HFF-Myc (cell line): Measurements from ENCODE around the gene KRI1.
"Not testable (repeated sequence)": the region's sequence is repeated elsewhere in the genome, so short reads cannot be mapped to it uniquely, and the experiment has no call there.

ENCODE experiments used
- DNase-seq: peaks from one replicate; pipeline ENCODE4 v3.0.0-alpha.2; 2011; ENCODE audit warnings: low read depth; ENCODE audit errors: extremely low read depth
- H3K4me3 ChIP-seq: replicated peaks from 2 replicates; pipeline ENCODE4 v1.5.1; 2011; ENCODE audit warnings: low read depth, mild to moderate bottlenecking, control low read depth, low read length
- TF ChIP-seq, protein P1 (sequence below): IDR thresholded peaks from 2 replicates; pipeline ENCODE4 v1.5.1; 2012; ENCODE audit warnings: mild to moderate bottlenecking, low read depth, low read length, control low read depth; ENCODE audit errors: missing control alignments

The KRI1 gene

DNA sequence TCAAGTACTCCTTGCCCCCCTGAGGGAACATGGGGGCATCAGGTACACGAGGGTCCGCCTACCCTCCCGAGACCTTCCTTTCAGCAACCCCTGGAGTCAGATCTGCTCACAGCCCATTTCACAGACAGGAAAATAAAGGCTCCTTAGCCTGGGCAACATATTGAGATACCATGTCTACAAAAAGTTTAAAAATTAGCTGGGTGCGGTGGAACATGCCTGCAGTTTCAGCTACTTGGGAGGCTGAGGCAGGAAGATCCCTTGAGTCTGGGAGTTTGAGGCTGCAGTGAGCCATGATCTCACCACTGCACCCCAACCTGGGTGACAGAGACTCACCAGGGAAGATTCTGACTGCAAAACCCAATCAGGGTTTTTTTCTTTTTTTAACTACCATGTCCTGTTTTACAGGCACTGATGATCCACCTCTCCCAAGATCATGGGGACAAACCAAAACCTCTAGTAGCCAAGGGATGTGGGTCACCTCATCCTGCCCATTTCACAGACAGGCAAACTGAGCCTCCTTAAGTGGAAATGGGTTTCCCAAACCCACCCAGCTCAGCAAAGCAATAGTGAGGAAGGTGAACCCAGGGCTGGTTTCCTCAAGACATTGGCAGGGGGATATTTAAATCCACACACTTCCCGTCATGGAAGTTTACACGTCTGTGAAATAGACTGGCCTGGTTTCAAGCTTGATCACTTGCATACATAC is 9.4 kb upstream of the KRI1 start:
- no peak for DNase-seq
- TF ChIP-seq, protein P1, sequence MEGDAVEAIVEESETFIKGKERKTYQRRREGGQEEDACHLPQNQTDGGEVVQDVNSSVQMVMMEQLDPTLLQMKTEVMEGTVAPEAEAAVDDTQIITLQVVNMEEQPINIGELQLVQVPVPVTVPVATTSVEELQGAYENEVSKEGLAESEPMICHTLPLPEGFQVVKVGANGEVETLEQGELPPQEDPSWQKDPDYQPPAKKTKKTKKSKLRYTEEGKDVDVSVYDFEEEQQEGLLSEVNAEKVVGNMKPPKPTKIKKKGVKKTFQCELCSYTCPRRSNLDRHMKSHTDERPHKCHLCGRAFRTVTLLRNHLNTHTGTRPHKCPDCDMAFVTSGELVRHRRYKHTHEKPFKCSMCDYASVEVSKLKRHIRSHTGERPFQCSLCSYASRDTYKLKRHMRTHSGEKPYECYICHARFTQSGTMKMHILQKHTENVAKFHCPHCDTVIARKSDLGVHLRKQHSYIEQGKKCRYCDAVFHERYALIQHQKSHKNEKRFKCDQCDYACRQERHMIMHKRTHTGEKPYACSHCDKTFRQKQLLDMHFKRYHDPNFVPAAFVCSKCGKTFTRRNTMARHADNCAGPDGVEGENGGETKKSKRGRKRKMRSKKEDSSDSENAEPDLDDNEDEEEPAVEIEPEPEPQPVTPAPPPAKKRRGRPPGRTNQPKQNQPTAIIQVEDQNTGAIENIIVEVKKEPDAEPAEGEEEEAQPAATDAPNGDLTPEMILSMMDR: no peak
- H3K4me3 ChIP-seq: no peak overlapping the region

DNA sequence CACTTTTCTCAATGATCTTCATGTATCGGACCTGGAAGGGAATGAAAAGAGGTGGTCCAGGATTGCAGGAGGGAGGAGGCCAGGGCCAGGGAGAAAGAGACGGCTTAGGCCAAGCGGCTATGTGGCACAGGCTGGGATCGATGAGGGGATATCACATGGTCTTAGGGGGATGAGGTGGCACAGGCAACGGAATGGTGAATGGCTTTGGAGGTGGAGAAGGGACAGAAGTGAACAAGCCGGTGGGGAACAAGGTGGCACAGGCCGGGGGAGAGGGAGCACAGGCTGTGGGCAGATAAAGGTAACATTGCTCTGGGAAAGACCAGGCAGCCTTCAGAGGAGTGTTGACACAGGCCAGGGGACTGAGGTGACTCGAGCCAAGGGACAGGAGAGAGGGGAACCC is 8.7 kb upstream of the KRI1 start:
- TF ChIP-seq, protein P1: no peak
- H3K4me3 ChIP-seq: no peak overlapping the region
- DNase-seq: no peak

DNA sequence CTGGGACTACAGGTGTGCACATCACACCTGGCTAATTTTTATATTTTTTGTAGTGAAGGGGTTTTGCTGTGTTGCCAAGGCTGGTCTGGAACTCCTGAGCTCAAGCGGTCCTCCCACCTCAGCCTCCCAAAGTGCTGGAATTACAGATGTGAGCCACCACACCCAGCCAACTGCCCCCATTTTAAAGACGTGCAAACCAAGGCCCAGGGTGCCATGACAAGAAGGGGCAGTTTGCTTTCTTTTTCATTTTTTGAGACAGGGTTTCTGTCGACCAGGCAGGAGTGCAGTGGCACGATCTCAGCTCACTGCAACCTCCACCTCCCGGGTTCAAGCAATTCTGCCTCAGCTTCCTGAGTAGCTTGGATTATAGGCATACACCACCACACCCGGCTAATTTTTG is 8.0 kb upstream of the KRI1 start:
- H3K4me3 ChIP-seq, DNase-seq: not testable (repeated sequence)

DNA sequence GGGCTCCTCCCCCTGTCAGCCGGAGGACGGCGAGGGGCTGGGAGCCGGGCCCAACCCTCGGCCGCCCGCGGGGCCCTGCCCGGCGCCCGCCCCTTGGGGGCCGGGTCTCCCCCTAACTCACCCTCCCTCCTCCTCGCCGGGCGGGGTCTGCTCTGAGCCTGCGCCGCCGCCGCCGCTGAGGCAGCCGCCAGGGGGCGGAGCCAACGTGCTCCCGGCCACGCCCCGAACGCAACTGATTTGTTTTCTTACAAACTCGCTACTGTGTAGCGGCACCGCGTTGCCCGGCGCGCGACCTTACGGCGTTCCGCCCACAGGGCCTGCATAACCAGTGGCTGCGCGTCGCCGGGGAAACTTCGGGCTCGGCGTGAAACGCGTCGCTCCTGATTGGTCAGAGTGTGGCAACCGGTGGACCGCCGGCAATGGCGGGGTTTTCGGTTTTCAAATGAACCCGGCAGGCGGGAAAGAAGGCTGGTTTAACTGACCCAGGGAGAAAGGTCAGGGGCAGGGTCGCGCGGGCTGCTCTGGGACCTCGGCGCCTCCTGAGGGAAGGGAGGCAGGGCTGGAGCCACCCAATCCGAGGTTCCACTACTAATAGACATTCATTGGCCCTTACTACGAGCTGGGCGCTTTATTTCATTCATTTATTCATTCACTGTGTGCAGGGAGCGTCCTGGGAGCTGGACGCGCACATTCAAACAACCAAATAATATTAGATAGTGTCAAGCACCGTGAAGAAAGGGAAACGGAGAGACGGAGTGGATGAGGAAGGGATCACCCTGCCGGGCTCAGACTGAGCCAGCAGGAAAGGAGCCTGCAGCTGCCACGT is 3.2 kb upstream of the KRI1 start, which contains the start of gene CDKN2D:
Gene CDKN2D (minus strand): TSS at position 154 of the 826 bp plus-strand sequence. CDS start 326 bp downstream, outside the sequence.
- peak within 1 kb of the TSS; percentile 51 for H3K4me3 ChIP-seq
- DNase-seq: peak; percentile 96
- TF ChIP-seq, protein P1: no peak

DNA sequence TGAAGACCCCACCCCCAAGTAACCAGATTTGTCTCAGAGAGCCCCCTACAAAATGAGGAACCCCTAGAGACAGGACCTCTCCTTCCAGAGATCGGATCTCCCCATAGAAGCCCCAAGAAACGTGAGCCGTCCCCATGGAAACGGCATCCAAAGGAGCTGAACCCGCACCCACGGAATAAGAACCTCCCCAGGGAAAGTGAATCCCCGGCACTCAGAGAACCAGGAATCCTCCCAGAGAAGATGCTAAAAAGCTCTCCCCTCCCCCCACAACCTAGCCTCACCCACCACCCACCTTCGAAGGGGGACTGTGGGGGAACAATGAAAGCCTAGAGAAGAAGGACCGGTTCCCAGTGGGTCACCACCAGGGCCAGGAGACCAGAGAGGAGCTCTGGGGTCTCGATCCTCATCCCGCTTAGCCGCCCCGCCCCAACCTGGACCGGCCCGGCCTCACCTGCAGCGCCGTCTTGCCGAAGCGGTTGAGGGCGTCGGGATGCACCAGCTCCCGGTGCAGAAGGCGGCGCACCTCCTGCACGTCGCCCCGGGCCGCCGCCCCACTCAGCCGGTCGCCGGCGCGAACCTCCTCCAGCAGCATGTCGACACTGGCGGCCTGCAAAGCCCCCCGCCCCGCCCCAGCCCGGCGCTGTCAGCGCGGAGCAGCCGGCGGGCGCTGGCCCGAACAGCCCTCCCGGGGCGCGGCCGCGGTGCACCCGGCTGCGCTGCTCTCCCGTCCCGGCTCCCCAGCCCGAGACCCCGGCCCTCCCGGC is 2.4 kb upstream of the KRI1 start:
- DNase-seq: no peak
- H3K4me3 ChIP-seq: peak overlapping the region; percentile 51
- TF ChIP-seq, protein P1: no peak

DNA sequence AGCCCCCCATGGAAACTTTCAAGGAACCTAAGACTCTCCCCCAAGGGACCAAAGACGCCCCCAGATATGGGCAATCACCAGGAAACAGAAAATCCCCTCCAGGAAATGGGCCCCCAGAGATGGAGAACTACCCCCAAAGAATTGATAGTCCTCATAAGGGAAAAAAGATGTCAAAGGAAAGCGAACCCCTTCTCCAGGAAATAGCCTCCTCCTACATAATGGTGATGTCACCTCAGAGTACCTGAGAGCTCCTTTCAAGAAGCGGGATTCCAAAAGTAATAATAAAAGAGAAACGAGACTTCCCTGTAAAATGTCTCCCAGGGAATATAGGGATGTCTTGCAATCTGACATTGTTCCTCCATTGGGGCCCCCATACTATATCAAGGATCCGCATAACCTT is 1.8 kb upstream of the KRI1 start:
- peak overlapping the region; percentile 51 for H3K4me3 ChIP-seq
- TF ChIP-seq, protein P1: no peak
- DNase-seq: no peak
